ENCODE data around the gene GALNTL6. TPM values are rescaled to one million over a fixed set of nuclear protein-coding genes. Genes with fewer than 3 reads are reported as not detected.

Gene GALNTL6
- total and polyA plus RNA-seq, 9 of the 15 experiments (the other 6 are each of a cell fraction or from before 2014, with no cell fraction given) = 0.18 to 0.50 (median 0.29) TPM

- Histone ChIP-seq H3K9ac (ENCODE audit: insufficient read depth in 1 of 2, low read depth in 2 of 2, low read length in 2 of 2) (no peak overlapping the region), H3K9me1 (ENCODE audit: control insufficient read depth, insufficient read depth, low read length) (no peaks in the 10 kb centered on the region), H3K4me2 (ENCODE audit: insufficient read depth, low read length) (no peak overlapping the region), H3K27ac (ENCODE audit: extremely low read depth, low read depth, low read length) (no peak overlapping the region), H3K4me1 (replicated peaks in 1 of 2; ENCODE audit: control insufficient read depth in 2 of 2, insufficient read depth in 2 of 2, low read length in 2 of 2) (no peaks in the 10 kb centered on the region), H3K27me3 (ENCODE audit: control insufficient read depth in 2 of 2, insufficient read depth in 2 of 2, low read length in 2 of 2) (no peaks in the 10 kb centered on the region), H4K20me1 (replicated peaks; ENCODE audit: control insufficient read depth, insufficient read depth, low read length) (no peaks in the 10 kb centered on the region), H3K9me3 (replicated peaks; ENCODE audit: control insufficient read depth, insufficient read depth, low read depth, low read length) (no peaks in the 10 kb centered on the region), H3K79me2 (ENCODE audit: control insufficient read depth, insufficient read depth, low read length) (no peaks in the 10 kb centered on the region), H2AFZ (ENCODE audit: low read depth, low read length) (no peak overlapping the region), H3K4me3 (no peak overlapping the region), H3K36me3 (ENCODE audit: control insufficient read depth, insufficient read depth, low read length) (no peaks in the 10 kb centered on the region)
- ChIA-PET CTCF (ENCODE audit: low intra/inter-chr PET ratio) (no interaction called here), POLR2A (interaction anchor here (0.6 kb wide), 1 partner anchor 16 kb away, joined by 4 read pairs; no protein-coding TSS in a partner anchor)
- TF ChIP-seq PHB (CRISPR knock-in tag; IDR thresholded peaks at IDR 0.05) = no peak
- 4% methylated on average over 8 of the region's 8 CpGs for WGBS (ENCODE audit: insufficient coverage, low coverage, missing lambda C conversion rate)
- FAIRE-seq (no peak), ATAC-seq (no peak), DNase-seq (ENCODE audit: extremely low read depth in 1 of 4, low spot score in 3 of 4) (no peak)
- in situ Hi-C loops (cut with MboI) (no loop called here), intact Hi-C loops (cut with micrococcal nuclease) (no loop called here)
- BruUV-seq (replicated peaks) = no TSS peak
These were observed 1002.4 kb downstream of the GALNTL6 start for GRCh38 chr4:172815499-172816164.

- Histone ChIP-seq H2AFZ (ENCODE audit: low read depth, low read length) (no peak overlapping the region), H3K9me1 (ENCODE audit: control insufficient read depth, insufficient read depth, low read length) (no peaks in the 10 kb centered on the region), H3K9ac (ENCODE audit: insufficient read depth in 1 of 2, low read depth in 2 of 2, low read length in 2 of 2) (no peak overlapping the region), H3K27me3 (ENCODE audit: control insufficient read depth in 2 of 2, insufficient read depth in 2 of 2, low read length in 2 of 2) (no peaks in the 10 kb centered on the region), H3K4me1 (replicated peaks in 1 of 2; ENCODE audit: control insufficient read depth in 2 of 2, insufficient read depth in 2 of 2, low read length in 2 of 2) (no peaks in the 10 kb centered on the region), H3K4me3 (no peak overlapping the region), H3K36me3 (ENCODE audit: control insufficient read depth, insufficient read depth, low read length) (no peaks in the 10 kb centered on the region), H3K9me3 (replicated peaks; ENCODE audit: control insufficient read depth, insufficient read depth, low read depth, low read length) (no peaks in the 10 kb centered on the region), H3K79me2 (ENCODE audit: control insufficient read depth, insufficient read depth, low read length) (no peaks in the 10 kb centered on the region), H3K27ac (ENCODE audit: extremely low read depth, low read depth, low read length) (no peak overlapping the region), H3K4me2 (ENCODE audit: insufficient read depth, low read length) (no peak overlapping the region), H4K20me1 (replicated peaks; ENCODE audit: control insufficient read depth, insufficient read depth, low read length) (no peaks in the 10 kb centered on the region)
- FAIRE-seq (no peak), ATAC-seq (no peak), DNase-seq (ENCODE audit: extremely low read depth in 1 of 4, low spot score in 3 of 4) (no peak)
- in situ Hi-C loops (cut with MboI) (no loop called here), intact Hi-C loops (cut with micrococcal nuclease) (no loop called here)
- POLR2A ChIA-PET = no interaction called here
- no TSS peak for BruUV-seq (replicated peaks)
- CTCF ChIA-PET (ENCODE audit: low intra/inter-chr PET ratio) = no interaction called here
- WGBS (ENCODE audit: insufficient coverage, low coverage, missing lambda C conversion rate) = 0% methylated on average over 1 of the region's 1 CpG
- TF ChIP-seq YY1 (IDR thresholded peaks at IDR 0.05; ENCODE audit: borderline replicate concordance in 1 of 3, control insufficient read depth in 1 of 3, extremely low read depth in 1 of 3, insufficient read depth in 3 of 3, insufficient read length in 1 of 3, insufficient replicate concordance in 2 of 3, low read depth in 1 of 3, low read length in 2 of 3) (no peak), KAT7 (CRISPR knock-in tag; IDR thresholded peaks at IDR 0.05; ENCODE audit: borderline replicate concordance) (no peak), ZNF584 (CRISPR knock-in tag; IDR thresholded peaks at IDR 0.05; ENCODE audit: low read depth) (no peak), ZNF699 (CRISPR knock-in tag; IDR thresholded peaks at IDR 0.05; ENCODE audit: insufficient replicate concordance) (no peak), MBD2 (IDR thresholded peaks at IDR 0.05; ENCODE audit: borderline replicate concordance, low read depth) (no peak), MEIS2 (IDR thresholded peaks at IDR 0.05; ENCODE audit: partially characterized antibody) (no peak), HNRNPL (IDR thresholded peaks at IDR 0.05; ENCODE audit: low read depth, low read length) (no peak), PHTF2 (CRISPR knock-in tag; IDR thresholded peaks at IDR 0.05) (no peak), HOXB6 (CRISPR knock-in tag; IDR thresholded peaks at IDR 0.05; ENCODE audit: borderline replicate concordance) (no peak)
These were observed 1005.7 kb downstream of the GALNTL6 start for GRCh38 chr4:172818901-172819300.

Data from K562 (cell line).